Fibroblast of lung (primary cell): ENCODE measurements around the gene TGFB1.

Experiments used
- CTCF ChIP-seq, 2 donors: IDR thresholded peaks in 1 of 2; conservative IDR thresholded peaks in 1 of 2; 1 replicate in 1 of 2; 2 replicates in 1 of 2; pipeline ENCODE4 v1.5.1; 2011 to 2012; ENCODE audit warnings: low read length in 2 of 2, control low read depth in 1 of 2, inconsistent platforms in 1 of 2, low read depth in 1 of 2, mild to moderate bottlenecking in 1 of 2
- EZH2 ChIP-seq: IDR thresholded peaks from 2 replicates; pipeline ENCODE4 v1.5.1; 2012; ENCODE audit warnings: low read length, control low read depth, mild to moderate bottlenecking; ENCODE audit errors: missing control alignments

GRCh38 chr19:41339936-41340335, 13.8 kb downstream of the TGFB1 start:
- TF ChIP-seq CTCF (conservative IDR thresholded peaks at IDR 0.05 in 1 of 2, IDR thresholded peaks at IDR 0.05 in 1 of 2; ENCODE audit: low read depth in 1 of 2, low read length in 2 of 2) (no peak), EZH2 (no peak)
